HEK293T (cell line): ENCODE results near the gene SLC19A3.

Experiments
- ARNT ChIP-seq: fragments of 450-650 bp; IDR thresholded peaks from 2 replicates; pipeline ENCODE4 v1.6.1; 2017; ENCODE audit warnings: mild to moderate bottlenecking
- BHLHE40 ChIP-seq: fragments of 450-650 bp; IDR thresholded peaks from 2 replicates; pipeline ENCODE4 v1.6.1; 2016; ENCODE audit warnings: mild to moderate bottlenecking, moderate library complexity, borderline replicate concordance
- CTBP1 ChIP-seq: fragments of 450-650 bp; IDR thresholded peaks from 2 replicates; pipeline ENCODE4 v1.6.1; 2016; ENCODE audit warnings: borderline replicate concordance
- ELF4 ChIP-seq: fragments of 450-650 bp; IDR thresholded peaks from 2 replicates; pipeline ENCODE4 v1.6.1; 2017; ENCODE audit warnings: antibody characterized with exemption
- FOXA1 ChIP-seq: fragments of 450-650 bp; IDR thresholded peaks from 2 replicates; pipeline ENCODE4 v1.6.1; 2016; ENCODE audit warnings: mild to moderate bottlenecking
- FOXK2 ChIP-seq: fragments of 450-650 bp; IDR thresholded peaks from 2 replicates; pipeline ENCODE4 v1.6.1; 2016; ENCODE audit warnings: mild to moderate bottlenecking
- FOXM1 ChIP-seq: fragments of 450-650 bp; IDR thresholded peaks from 2 replicates; pipeline ENCODE4 v1.6.1; 2017; ENCODE audit warnings: mild to moderate bottlenecking, borderline replicate concordance
- L3MBTL2 ChIP-seq: fragments of 450-650 bp; conservative IDR thresholded peaks from 2 replicates; pipeline ENCODE4 v1.6.1; 2016; ENCODE audit warnings: mild to moderate bottlenecking
- NFRKB ChIP-seq: fragments of 450-650 bp; IDR thresholded peaks from 2 replicates; pipeline ENCODE4 v1.6.1; 2016; ENCODE audit warnings: mild to moderate bottlenecking, moderate library complexity
- SP1 ChIP-seq: fragments of 450-650 bp; IDR thresholded peaks from 2 replicates; pipeline ENCODE4 v1.6.1; 2017
- ZNF384 ChIP-seq: fragments of 450-650 bp; IDR thresholded peaks from 2 replicates; pipeline ENCODE4 v1.6.1; 2016
- TF ChIP-seq, protein P1 (sequence below): fragments of 450-650 bp; IDR thresholded peaks from 2 replicates; pipeline ENCODE4 v1.6.1; 2016

DNA sequence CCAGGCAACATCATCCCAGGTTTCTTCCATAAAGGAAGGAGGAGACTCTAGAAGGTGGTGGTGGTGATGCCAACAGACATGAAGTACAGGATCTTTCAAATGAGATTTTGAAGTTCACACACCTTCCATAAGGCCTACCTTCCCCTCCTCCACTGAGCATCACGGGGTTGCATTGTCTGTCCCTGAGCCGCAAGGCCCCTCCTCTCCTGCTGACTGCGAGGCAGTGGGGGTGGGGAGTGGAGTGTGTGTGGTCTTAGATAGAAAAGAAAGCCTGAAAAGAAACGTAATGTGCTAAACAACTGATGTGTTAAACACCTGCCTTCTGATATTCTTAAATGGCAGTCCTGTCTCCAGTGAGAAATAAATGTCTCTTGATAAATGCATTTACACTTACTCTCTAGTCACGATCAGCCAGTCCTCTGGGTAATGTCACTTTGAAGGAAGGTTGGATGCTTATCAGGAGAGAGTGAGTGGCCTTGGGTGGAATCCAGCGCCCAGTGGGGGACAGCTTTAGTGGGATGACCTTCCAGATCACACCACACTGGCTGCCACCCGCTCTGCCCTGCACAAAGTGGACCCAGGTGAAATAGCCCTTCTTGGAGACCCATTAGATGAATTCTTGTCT lies 56.7 kb downstream of the SLC19A3 start:
- TF ChIP-seq ARNT, result no peak
- TF ChIP-seq NFRKB, result no peak
- TF ChIP-seq ELF4, result no peak
- TF ChIP-seq CTBP1, result no peak
- no peak for TF ChIP-seq BHLHE40
- TF ChIP-seq FOXM1, result no peak
- TF ChIP-seq FOXK2, result no peak
- no peak for TF ChIP-seq SP1
- TF ChIP-seq, protein P1, sequence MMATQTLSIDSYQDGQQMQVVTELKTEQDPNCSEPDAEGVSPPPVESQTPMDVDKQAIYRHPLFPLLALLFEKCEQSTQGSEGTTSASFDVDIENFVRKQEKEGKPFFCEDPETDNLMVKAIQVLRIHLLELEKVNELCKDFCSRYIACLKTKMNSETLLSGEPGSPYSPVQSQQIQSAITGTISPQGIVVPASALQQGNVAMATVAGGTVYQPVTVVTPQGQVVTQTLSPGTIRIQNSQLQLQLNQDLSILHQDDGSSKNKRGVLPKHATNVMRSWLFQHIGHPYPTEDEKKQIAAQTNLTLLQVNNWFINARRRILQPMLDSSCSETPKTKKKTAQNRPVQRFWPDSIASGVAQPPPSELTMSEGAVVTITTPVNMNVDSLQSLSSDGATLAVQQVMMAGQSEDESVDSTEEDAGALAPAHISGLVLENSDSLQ, result no peak
- TF ChIP-seq L3MBTL2, result no peak
- no peak for TF ChIP-seq ZNF384
- TF ChIP-seq FOXA1, result no peak
